OCI-LY7 (cell line): ENCODE results near the gene SDK2. TPM values are rescaled to one million over a fixed set of nuclear protein-coding genes. Genes with fewer than 3 reads are reported as not detected.

Experiments
- BruUV-seq: library from RNA; stranded (reverse); fragments of 400-500 nt; replicated peaks from 2 replicates; lab custom pipeline; 2021; lab: Mats Ljungman, UMichigan
- CTCF ChIA-PET: fragments of 300-600 bp; sonication (Branson Sonifier 250); formaldehyde crosslinking; loops from one replicate; lab custom pipeline; 2022; ENCODE audit warnings: antibody characterized with exemption; ENCODE audit not compliant: unreplicated experiment; lab: Charles Lee
- POLR2A ChIA-PET: fragments of 300-600 bp; sonication (Branson Sonifier 250); formaldehyde crosslinking; loops from one replicate; lab custom pipeline; 2022; ENCODE audit warnings: antibody characterized with exemption; lab: Charles Lee
- DNase-seq: peaks from one replicate; pipeline ENCODE4 v3.0.0-alpha.2; 2015; ENCODE audit warnings: low spot score
- H2AFZ ChIP-seq: fragments of 200-600 bp; sonication (generic), shearing (Covaris generic); 2 replicates; pipeline ENCODE4 v1.6.1; 2014; ENCODE audit warnings: mild to moderate bottlenecking, antibody characterized with exemption, low read length, moderate library complexity
- H3K27ac ChIP-seq: fragments of 200-600 bp; sonication (generic); 2 replicates; pipeline ENCODE4 v1.5.1; 2014; ENCODE audit warnings: mixed run types, low read depth, mild to moderate bottlenecking, moderate library complexity, low read length, inconsistent platforms; ENCODE audit not compliant: poor library complexity, severe bottlenecking
- H3K36me3 ChIP-seq: fragments of 200-600 bp; sonication (generic); 2 replicates; pipeline ENCODE4 v1.6.1; 2014; ENCODE audit warnings: mild to moderate bottlenecking, antibody characterized with exemption, low read length, moderate library complexity, mixed read lengths; ENCODE audit not compliant: insufficient read depth
- H3K4me1 ChIP-seq: fragments of 200-600 bp; sonication (generic); 2 replicates; pipeline ENCODE4 v1.5.1; 2014; ENCODE audit warnings: mild to moderate bottlenecking, low read length; ENCODE audit not compliant: insufficient read depth, poor library complexity, severe bottlenecking
- H3K4me2 ChIP-seq: fragments of 200-600 bp; sonication (generic); 2 replicates; pipeline ENCODE4 v1.6.1; 2014; ENCODE audit warnings: mild to moderate bottlenecking, low read length
- H3K4me3 ChIP-seq: fragments of 200-600 bp; sonication (generic); 2 replicates; pipeline ENCODE4 v1.5.1; 2014; ENCODE audit warnings: mild to moderate bottlenecking, low read depth, low read length; ENCODE audit not compliant: poor library complexity, severe bottlenecking
- H3K79me2 ChIP-seq: fragments of 200-600 bp; sonication (generic); 2 replicates; pipeline ENCODE4 v1.6.1; 2016; ENCODE audit warnings: low read depth, mild to moderate bottlenecking, low read length, moderate library complexity, mixed read lengths; ENCODE audit not compliant: insufficient read depth
- H3K9me2 ChIP-seq: fragments of 200-600 bp; sonication (generic); 2 replicates; pipeline ENCODE4 v1.6.1; 2016; ENCODE audit warnings: mild to moderate bottlenecking, low read length, mixed read lengths; ENCODE audit not compliant: insufficient read depth
- H3K9me3 ChIP-seq: fragments of 200-600 bp; sonication (generic); 2 replicates; pipeline ENCODE4 v1.6.1; 2014; ENCODE audit warnings: mild to moderate bottlenecking, mixed run types, low read length, mixed read lengths
- H4K20me1 ChIP-seq: fragments of 200-600 bp; sonication (generic); 2 replicates; pipeline ENCODE4 v1.6.1; 2014; ENCODE audit warnings: mild to moderate bottlenecking, antibody characterized with exemption, low read length, moderate library complexity, mixed read lengths; ENCODE audit not compliant: insufficient read depth
- EZH2phosphoT487 ChIP-seq: fragments of 200-600 bp; sonication (generic); IDR thresholded peaks from 2 replicates; pipeline ENCODE4 v1.6.1; 2018; ENCODE audit warnings: low read depth, borderline replicate concordance, mild to moderate bottlenecking, mixed run types, antibody characterized with exemption, low read length, moderate library complexity, mixed read lengths
- intact Hi-C: fragments of 100-400 bp; cut with micrococcal nuclease; formaldehyde crosslinking; loops from one replicate; pipeline ENCODE4 v1.10.0; 2022; ENCODE audit not compliant: unreplicated experiment
- total RNA-seq, 2 experiments: library from RNA; depleted of rRNA in 1 of 2; stranded (reverse); fragments of >200 nt in 1 of 2; shearing (Covaris generic) in 1 of 2; gene quantifications; 2 replicates each; pipeline ENCODE4 v1.2.3, GENCODE V29; 2014 to 2022
- TF ChIP-seq, protein P1 (sequence below): fragments of 200-600 bp; sonication (generic); conservative IDR thresholded peaks from 2 replicates; pipeline ENCODE4 v1.5.1; 2014; ENCODE audit warnings: mild to moderate bottlenecking, antibody characterized with exemption, low read length, moderate library complexity, mixed read lengths

Gene SDK2
- total RNA-seq, 2 experiments from 2014 or later: 0.32 to 1.8 TPM

DNA sequence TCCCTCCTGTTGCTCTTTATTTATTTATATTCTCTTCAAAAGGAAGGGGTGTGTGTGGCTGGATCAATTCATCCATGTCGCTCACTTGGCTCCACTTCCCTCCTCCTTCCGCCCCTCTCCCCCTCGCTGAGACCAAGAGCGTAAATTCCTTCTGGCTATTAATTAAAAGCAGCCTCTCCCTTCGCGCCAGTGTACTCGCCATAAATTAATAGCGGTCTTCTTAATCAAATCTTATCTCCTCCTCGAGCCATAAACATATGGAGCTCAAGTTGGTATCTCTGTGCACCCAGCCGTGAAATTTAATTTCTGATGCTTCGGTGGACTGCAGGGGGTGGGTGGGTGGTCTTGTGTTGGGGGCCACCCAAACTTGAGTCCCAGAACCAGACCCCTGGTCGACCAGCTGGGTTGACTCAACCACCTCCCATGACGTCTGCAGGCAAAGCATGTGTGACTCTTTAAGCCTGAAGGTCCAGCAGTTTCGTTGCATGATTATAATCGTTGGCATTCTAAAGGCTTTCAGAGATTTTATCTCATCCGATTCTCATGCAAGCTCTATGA, 57.9 kb downstream of the SDK2 start:
- H3K79me2 ChIP-seq: no peaks in the 10 kb centered on the region
- POLR2A ChIA-PET: interaction anchor here (0.5 to 1.7 kb wide), 6 partner anchors 19 to 526 kb away, joined by 3 to 5 read pairs (median 4); no protein-coding TSS in a partner anchor
- intact Hi-C loops: no loop called here
- peak overlapping the region; percentile 96 for H3K27ac ChIP-seq
- no peak for TF ChIP-seq EZH2phosphoT487
- TF ChIP-seq, protein P1, sequence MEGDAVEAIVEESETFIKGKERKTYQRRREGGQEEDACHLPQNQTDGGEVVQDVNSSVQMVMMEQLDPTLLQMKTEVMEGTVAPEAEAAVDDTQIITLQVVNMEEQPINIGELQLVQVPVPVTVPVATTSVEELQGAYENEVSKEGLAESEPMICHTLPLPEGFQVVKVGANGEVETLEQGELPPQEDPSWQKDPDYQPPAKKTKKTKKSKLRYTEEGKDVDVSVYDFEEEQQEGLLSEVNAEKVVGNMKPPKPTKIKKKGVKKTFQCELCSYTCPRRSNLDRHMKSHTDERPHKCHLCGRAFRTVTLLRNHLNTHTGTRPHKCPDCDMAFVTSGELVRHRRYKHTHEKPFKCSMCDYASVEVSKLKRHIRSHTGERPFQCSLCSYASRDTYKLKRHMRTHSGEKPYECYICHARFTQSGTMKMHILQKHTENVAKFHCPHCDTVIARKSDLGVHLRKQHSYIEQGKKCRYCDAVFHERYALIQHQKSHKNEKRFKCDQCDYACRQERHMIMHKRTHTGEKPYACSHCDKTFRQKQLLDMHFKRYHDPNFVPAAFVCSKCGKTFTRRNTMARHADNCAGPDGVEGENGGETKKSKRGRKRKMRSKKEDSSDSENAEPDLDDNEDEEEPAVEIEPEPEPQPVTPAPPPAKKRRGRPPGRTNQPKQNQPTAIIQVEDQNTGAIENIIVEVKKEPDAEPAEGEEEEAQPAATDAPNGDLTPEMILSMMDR: no peak
- BruUV-seq: no TSS peak
- H3K4me3 ChIP-seq: no peak overlapping the region
- H3K36me3 ChIP-seq: no peaks in the 10 kb centered on the region
- no peak for DNase-seq
- no peaks in the 10 kb centered on the region for H3K9me3 ChIP-seq
- CTCF ChIA-PET: interaction anchor here (0.6 to 1.8 kb wide), 11 partner anchors 14 to 197 kb away, joined by 3 to 10 read pairs (median 3); no protein-coding TSS in a partner anchor
- no peak overlapping the region for H2AFZ ChIP-seq
- H4K20me1 ChIP-seq: no peaks in the 10 kb centered on the region
- H3K4me1 ChIP-seq: peaks cover 69% of the 10 kb centered on the region
- no peak overlapping the region for H3K4me2 ChIP-seq
- H3K9me2 ChIP-seq: no peaks in the 10 kb centered on the region

DNA sequence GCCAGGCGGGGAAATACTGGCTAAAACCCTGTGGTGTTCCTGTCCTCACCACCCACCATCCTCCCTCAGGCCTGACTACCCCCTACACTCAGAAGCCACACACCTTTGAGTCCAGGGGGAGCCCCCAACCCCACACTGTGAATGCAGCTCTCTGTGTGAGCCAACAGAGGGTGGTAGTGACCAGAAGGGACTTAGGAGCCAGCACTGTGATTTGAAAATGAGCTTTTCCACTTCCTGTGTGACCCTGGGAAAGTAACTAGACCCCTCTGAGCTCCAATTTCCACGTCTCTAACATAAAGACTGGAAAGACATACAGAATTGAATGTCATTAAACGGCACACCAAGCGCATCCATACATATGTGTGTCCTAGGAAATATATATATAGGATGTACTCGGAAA, 58.7 kb downstream of the SDK2 start:
- peaks cover 63% of the 10 kb centered on the region for H3K4me1 ChIP-seq
- H2AFZ ChIP-seq: no peak overlapping the region
- no peak overlapping the region for H3K4me2 ChIP-seq
- no peaks in the 10 kb centered on the region for H4K20me1 ChIP-seq
- no peaks in the 10 kb centered on the region for H3K36me3 ChIP-seq
- no peaks in the 10 kb centered on the region for H3K79me2 ChIP-seq
- no peaks in the 10 kb centered on the region for H3K9me2 ChIP-seq
- no peak overlapping the region for H3K4me3 ChIP-seq
- TF ChIP-seq, protein P1: peak; percentile 83
- TF ChIP-seq EZH2phosphoT487: no peak
- BruUV-seq: no TSS peak
- intact Hi-C loops: loop anchor here (1.0 kb wide), 1 partner anchor 156 kb away; no protein-coding TSS in a partner anchor
- no peak overlapping the region for H3K27ac ChIP-seq
- H3K9me3 ChIP-seq: no peaks in the 10 kb centered on the region
- ChIA-PET POLR2A (interaction anchor here (0.5 to 2.2 kb wide), 6 partner anchors 7 to 213 kb away, joined by 3 to 8 read pairs (median 4); no protein-coding TSS in a partner anchor), CTCF (interaction anchor here (0.5 to 1.8 kb wide), 10 partner anchors 13 to 188 kb away, joined by 3 to 10 read pairs (median 4); no protein-coding TSS in a partner anchor)
- peak; percentile 78 for DNase-seq

DNA sequence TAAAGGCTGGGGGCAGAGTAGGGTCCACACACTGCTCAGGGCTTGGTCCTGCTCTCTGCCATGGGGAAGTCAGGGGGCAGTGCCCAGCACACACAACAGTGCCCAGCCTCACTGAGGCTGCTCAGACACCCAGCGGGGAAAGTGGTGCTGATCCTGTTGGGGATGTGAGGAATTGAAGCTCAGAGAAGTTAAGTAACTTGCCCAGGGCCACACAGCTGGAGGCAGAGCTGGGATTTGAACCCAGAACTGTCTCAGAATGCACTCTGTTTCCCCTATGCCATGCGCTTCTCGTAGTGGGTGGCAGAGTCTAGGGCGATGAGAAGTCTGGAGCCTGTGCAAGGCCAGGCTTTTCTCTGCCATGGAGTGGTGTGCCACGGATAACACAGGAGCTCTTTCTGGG, 59.3 kb downstream of the SDK2 start:
- H3K27ac ChIP-seq: no peak overlapping the region
- no peak overlapping the region for H2AFZ ChIP-seq
- no peak overlapping the region for H3K4me3 ChIP-seq
- CTCF ChIA-PET: interaction anchor here (0.5 to 1.8 kb wide), 7 partner anchors 13 to 188 kb away, joined by 3 to 10 read pairs (median 4); no protein-coding TSS in a partner anchor
- no peaks in the 10 kb centered on the region for H3K9me2 ChIP-seq
- intact Hi-C loops: loop anchor here (1.0 kb wide), 1 partner anchor 156 kb away; no protein-coding TSS in a partner anchor
- H3K9me3 ChIP-seq: no peaks in the 10 kb centered on the region
- no peaks in the 10 kb centered on the region for H3K79me2 ChIP-seq
- no peaks in the 10 kb centered on the region for H3K36me3 ChIP-seq
- H3K4me1 ChIP-seq: peaks cover 57% of the 10 kb centered on the region
- DNase-seq: no peak
- BruUV-seq: no TSS peak
- POLR2A ChIA-PET: interaction anchor here (1.0 to 2.2 kb wide), 2 partner anchors 8 to 138 kb away, joined by 3 to 8 read pairs; no protein-coding TSS in a partner anchor
- no peaks in the 10 kb centered on the region for H4K20me1 ChIP-seq
- no peak overlapping the region for H3K4me2 ChIP-seq
- TF ChIP-seq, protein P1: no peak
- no peak for TF ChIP-seq EZH2phosphoT487
